MM.1S (cell line): Measurements from ENCODE around the gene ECE1.

ENCODE experiments used
- EZH2 ChIP-seq: fragments of 300-600 bp; sonication (generic); optimal IDR thresholded peaks from 2 replicates; pipeline ENCODE3; 2017; ENCODE audit warnings: low read depth, mild to moderate bottlenecking, antibody characterized with exemption, low read length, mixed read lengths
- EZH2phosphoT487 ChIP-seq: fragments of 300-600 bp; sonication (generic); IDR thresholded peaks from 2 replicates; pipeline ENCODE4 v1.6.1; 2018; ENCODE audit warnings: antibody characterized with exemption, low read length
- TF ChIP-seq, protein P1 (sequence below): fragments of 300-600 bp; sonication (generic); IDR thresholded peaks from 2 replicates; pipeline ENCODE4 v1.5.1; 2016; ENCODE audit warnings: antibody characterized with exemption, low read length, mixed read lengths

DNA sequence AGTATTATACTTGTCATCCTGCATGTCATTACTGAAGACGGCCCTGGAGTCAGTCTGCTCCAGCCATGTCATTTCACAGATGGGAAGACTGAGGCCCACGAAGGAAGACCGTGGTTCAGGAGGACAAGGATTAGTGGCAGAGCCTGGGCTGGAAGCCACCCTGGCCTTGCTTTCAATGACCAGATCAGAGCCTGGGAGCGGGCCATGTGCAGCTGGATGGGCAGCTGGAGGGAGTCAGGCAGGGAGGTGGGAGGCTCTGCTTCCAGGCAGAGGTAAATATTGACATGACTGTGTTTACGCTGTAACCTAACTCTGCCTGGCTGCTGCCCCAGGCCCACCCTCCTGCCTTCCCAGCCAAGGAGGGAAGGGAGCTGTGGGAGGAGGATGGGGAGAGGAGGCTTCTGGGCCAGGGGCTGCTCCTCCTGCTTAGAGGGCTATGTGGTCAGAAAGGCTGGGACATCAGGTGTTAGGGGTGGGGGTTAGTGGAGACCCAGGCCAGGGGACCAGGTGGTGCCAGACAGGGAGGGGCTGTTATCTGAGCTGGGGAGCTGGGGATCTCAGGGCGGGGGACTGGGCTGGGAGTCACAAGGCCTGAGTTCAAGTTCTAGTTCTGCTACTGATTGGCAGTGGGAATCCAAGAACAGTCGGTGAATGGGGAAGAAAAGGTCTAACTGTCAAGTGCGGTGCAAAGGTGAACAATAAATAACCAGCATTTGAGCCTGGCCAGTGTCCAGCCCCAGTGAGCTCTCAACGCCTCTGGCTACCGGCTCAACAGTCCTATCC, 48.5 kb upstream of the ECE1 start:
- TF ChIP-seq, protein P1, sequence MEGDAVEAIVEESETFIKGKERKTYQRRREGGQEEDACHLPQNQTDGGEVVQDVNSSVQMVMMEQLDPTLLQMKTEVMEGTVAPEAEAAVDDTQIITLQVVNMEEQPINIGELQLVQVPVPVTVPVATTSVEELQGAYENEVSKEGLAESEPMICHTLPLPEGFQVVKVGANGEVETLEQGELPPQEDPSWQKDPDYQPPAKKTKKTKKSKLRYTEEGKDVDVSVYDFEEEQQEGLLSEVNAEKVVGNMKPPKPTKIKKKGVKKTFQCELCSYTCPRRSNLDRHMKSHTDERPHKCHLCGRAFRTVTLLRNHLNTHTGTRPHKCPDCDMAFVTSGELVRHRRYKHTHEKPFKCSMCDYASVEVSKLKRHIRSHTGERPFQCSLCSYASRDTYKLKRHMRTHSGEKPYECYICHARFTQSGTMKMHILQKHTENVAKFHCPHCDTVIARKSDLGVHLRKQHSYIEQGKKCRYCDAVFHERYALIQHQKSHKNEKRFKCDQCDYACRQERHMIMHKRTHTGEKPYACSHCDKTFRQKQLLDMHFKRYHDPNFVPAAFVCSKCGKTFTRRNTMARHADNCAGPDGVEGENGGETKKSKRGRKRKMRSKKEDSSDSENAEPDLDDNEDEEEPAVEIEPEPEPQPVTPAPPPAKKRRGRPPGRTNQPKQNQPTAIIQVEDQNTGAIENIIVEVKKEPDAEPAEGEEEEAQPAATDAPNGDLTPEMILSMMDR: no peak
- TF ChIP-seq EZH2: no peak
- no peak for TF ChIP-seq EZH2phosphoT487
